RWPE1 (cell line): Measurements from ENCODE around the gene CRB2.

Experiments used
- CTCF ChIA-PET: fragments of 350-600 bp; sonication (Branson Sonifier 250); formaldehyde crosslinking; extraction: SDS; loops from one replicate; lab custom pipeline; 2021; lab: Yijun Ruan, JAX
- POLR2A ChIA-PET: fragments of 400-600 bp; formaldehyde crosslinking; extraction: SDS; loops from one replicate; lab custom pipeline; 2020; ENCODE audit warnings: antibody characterized with exemption; ENCODE audit not compliant: low non-redundant PET; lab: Yijun Ruan, JAX
- DNase-seq: peaks from one replicate; pipeline ENCODE4 v3.0.0; 2012; ENCODE audit warnings: low spot score
- H3K27ac ChIP-seq: fragments of 450-650 bp; 2 replicates; pipeline ENCODE4 v1.5.1; 2017
- TF ChIP-seq, protein P1 (sequence below): fragments of 450-650 bp; conservative IDR thresholded peaks from 2 replicates; pipeline ENCODE4 v1.5.1; 2017; ENCODE audit warnings: low read depth, mild to moderate bottlenecking

CRB2 gene

DNA sequence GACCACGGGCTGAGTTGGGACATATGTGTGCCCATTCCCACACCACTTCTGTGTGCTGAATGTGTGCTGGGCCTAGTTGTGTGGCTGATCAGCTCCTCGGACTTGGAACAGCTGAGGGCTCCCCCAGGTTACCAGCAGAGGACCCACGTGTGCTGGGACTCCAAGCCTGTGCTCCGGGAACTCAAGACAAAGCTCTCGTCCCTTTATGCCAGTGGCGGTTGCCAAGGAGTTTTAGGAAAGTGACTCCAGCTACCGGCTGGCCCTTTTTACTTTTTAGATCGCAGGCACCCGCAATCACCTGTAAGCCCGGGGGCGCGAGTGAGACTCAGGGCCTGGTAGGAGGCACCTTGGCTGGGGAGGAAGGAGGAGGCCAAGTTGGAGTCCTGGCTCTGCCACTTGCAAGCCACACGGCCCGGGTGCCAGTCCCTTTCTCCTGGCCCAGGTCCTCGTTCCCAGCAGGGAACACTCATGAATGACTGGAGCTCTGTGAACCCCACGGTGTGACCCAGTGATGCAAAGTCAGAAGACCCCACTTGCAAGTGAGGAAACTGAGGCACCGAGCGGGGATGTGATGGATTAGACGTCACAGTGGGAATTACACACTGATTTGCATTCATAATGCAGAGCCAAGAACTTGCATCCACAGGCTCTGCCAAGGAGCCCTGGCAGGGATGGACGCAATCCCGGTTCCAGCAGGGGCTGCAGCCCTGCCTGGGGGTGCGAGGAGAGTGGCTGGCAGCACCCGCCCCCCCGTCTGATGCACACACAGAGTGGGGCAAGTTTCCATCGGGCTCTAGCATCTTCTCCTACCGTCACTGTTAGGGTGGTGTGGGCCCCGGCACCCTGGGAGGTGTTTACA lies 26.9 kb downstream of the CRB2 start:
- CTCF ChIA-PET = interaction anchor here (0.6 to 2.2 kb wide), 4 partner anchors 29 to 102 kb away, joined by 4 to 8 read pairs (median 4); no protein-coding TSS in a partner anchor
- TF ChIP-seq, protein P1, sequence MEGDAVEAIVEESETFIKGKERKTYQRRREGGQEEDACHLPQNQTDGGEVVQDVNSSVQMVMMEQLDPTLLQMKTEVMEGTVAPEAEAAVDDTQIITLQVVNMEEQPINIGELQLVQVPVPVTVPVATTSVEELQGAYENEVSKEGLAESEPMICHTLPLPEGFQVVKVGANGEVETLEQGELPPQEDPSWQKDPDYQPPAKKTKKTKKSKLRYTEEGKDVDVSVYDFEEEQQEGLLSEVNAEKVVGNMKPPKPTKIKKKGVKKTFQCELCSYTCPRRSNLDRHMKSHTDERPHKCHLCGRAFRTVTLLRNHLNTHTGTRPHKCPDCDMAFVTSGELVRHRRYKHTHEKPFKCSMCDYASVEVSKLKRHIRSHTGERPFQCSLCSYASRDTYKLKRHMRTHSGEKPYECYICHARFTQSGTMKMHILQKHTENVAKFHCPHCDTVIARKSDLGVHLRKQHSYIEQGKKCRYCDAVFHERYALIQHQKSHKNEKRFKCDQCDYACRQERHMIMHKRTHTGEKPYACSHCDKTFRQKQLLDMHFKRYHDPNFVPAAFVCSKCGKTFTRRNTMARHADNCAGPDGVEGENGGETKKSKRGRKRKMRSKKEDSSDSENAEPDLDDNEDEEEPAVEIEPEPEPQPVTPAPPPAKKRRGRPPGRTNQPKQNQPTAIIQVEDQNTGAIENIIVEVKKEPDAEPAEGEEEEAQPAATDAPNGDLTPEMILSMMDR = no peak

DNA sequence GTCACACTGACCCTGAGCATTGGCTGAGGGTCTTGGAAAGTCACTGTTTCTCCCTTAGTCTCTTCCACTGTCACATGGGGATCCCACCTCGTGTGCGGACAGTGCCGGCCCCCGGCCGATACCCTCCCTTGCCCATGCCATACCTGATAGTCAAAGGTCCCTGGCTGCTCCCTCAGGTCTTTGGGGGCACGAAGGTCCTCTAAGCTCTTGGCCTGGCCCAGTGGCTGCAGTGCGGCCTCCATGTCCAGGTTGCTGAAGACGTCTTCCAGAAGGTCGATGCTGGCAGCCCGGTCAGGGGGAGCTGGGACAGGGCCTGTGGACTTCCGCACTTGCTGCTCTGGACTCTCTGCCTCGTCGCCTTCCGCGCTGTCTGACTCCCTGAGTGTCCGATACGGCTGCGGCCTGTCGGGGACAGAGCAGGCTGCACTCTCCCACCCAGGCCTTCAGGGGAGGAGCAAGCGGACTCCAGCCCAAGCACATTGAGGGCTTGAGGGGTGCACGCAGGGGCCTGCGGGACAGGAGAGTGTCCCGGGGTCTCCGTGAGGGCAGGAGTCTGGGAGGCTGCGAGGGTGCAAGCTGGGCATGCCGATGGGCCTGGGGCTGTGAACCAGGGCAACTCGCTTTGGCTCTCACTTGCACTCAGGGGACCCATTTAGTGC lies 27.6 kb downstream of the CRB2 start:
- ChIA-PET POLR2A (no interaction called here), CTCF (interaction anchor here (0.6 to 3.4 kb wide), 6 partner anchors 29 to 1940 kb away, joined by 3 to 27 read pairs (median 6); no protein-coding TSS in a partner anchor)
- DNase-seq = no peak
- H3K27ac ChIP-seq = no peak overlapping the region
- TF ChIP-seq, protein P1 = no peak

More for the DNA sequence above, 26.9 kb downstream of the CRB2 start:
- no peak overlapping the region for H3K27ac ChIP-seq
- no peak for DNase-seq
- POLR2A ChIA-PET = no interaction called here

DNA sequence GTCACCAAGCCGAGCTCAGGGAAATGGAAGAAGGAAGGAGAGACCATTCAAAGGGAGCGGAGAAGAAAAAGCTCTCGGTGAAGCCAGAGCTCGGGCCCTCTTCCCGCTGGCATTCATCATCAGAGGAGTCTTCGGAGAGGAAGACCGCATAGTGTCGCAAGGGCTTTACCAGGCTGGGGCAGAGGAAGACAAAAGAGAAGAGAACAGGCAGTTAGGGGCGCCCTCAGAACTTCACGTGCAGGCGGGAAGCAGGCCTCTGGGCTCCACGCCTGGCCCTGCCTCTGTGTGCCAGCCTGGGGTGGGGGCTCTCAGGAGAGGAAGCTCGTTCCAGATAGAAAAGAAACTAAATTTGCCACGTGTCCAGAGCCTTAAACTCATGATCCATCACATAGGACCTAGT lies 31.7 kb downstream of the CRB2 start:
- POLR2A ChIA-PET = no interaction called here
- no peak for DNase-seq
- TF ChIP-seq, protein P1 = no peak

DNA sequence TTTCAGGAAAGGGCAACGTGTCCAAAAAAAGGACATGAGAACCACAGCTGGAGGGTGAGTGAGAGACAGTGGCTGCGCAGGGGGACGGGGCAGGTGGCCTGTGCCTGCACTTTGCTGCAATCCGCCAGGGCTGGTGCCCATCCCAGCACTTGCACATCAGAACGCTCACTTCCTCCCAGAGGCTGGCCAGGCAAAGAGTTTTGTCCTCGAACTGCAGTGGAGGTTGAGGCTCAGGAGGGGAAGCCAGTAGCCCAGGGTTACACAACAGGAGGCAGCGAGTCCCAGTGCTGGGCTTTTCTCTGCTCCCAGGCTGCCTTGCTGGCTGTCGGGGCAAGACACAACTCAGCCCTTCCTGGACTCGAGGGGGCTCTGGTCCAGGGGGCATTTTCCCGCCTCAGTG lies 33.1 kb downstream of the CRB2 start:
- TF ChIP-seq, protein P1 = no peak
- DNase-seq = no peak
- ChIA-PET CTCF (no interaction called here), POLR2A (no interaction called here)
- no peak overlapping the region for H3K27ac ChIP-seq

More for the DNA sequence above, 31.7 kb downstream of the CRB2 start:
- CTCF ChIA-PET = interaction anchor here (0.6 to 0.7 kb wide), 3 partner anchors 11 to 1596 kb away, joined by 3 read pairs; no protein-coding TSS in a partner anchor
- no peak overlapping the region for H3K27ac ChIP-seq

DNA sequence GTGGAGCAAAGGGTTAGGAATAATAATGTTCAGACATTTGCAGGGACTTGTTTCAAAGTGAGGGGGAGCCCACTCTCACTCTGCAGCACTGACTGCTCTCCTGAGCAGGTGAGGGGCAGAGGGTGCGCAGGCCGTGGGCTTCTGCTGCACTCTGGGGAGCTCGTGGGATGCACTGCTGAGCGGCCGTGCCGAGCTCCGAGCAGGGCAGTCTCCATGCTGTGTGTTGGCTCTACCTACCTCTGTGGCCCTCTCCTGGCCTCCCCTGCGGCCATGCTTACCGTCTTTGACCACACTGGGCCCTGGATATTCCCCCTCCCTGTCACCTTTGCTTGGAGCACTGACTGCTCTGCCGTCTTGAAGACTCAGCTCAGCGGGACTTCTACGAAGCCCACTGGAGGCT lies 33.7 kb downstream of the CRB2 start:
- DNase-seq = no peak
- TF ChIP-seq, protein P1 = no peak
- ChIA-PET POLR2A (no interaction called here), CTCF (no interaction called here)
- H3K27ac ChIP-seq = no peak overlapping the region

DNA sequence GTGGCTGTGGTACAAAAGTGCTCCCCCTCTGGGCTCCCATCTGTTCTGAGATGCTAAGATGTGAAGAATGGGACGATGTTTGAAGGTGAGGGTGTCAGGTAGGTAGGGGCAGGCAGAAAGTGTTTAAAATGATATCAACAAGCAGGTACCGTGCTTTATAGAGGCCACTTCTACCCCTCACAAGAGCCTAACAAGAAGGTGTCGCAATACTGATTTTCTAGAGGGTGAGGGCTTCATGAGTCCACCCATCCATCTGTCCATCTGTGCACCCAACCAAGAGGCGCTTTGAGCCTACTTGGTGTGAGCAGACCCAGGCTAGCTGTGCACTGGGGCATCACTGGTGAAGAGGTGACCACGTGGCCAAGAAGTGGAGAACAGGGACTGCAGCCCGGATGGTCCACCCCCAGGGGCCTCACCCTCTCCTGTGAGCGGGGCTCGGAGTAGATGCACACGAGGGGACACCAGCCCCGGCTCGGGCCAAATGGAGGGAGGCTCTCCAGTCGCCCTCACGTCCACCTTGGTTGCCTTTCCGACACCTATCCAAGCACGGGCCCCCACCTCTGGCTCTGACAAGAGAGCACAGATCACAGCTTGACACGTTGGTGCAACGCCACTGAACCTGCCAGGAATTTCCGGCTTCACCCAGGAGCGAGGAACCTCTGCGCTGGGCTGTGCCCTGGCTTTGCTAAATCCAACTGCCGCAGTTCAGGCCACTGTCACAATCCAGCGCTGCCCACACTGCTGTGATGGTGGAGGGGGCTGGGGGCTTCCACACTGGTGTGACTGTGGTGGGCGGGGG lies 34.5 kb downstream of the CRB2 start:
- CTCF ChIA-PET = no interaction called here
- no peak for DNase-seq
- TF ChIP-seq, protein P1 = no peak
- no peak overlapping the region for H3K27ac ChIP-seq
- POLR2A ChIA-PET = no interaction called here
